Uterus (tissue), 2 donors: ENCODE results near the gene P2RX7.

ENCODE experiments used
- CTCF ChIP-seq, 4 experiments: fragments of 200-600 bp in 2 of 4; fragments of 450-650 bp in 2 of 4; sonication (generic) in 2 of 4; IDR thresholded peaks; one replicate each; pipeline ENCODE4 v1.5.1; 2016 to 2019; ENCODE audit warnings: antibody characterized with exemption in 4 of 4, mild to moderate bottlenecking in 2 of 4, moderate library complexity in 1 of 4
- POLR2A ChIP-seq, 2 donors: fragments of 450-650 bp; IDR thresholded peaks; one replicate each; pipeline ENCODE4 v1.6.1; 2016; ENCODE audit warnings: antibody characterized with exemption in 2 of 2, mild to moderate bottlenecking in 1 of 2, moderate library complexity in 1 of 2

- no peak for TF ChIP-seq POLR2A (IDR thresholded peaks at IDR 0.05)
- no peak for TF ChIP-seq CTCF (IDR thresholded peaks at IDR 0.05)
Observed at GRCh38 chr12:121184984-121185889, 52.6 kb downstream of the P2RX7 start.
